Medulla oblongata (tissue), 1 donor: ENCODE measurements around the gene PTCH2.

Source experiments
- DNase-seq: peaks from one replicate; pipeline ENCODE4 v3.0.0-alpha.2; 2015; ENCODE audit errors: extremely low spot score

Gene PTCH2

GRCh38 chr1:44783697-44784093 is 59.4 kb downstream of the PTCH2 start:
- DNase-seq: no peak

GRCh38 chr1:44780583-44781121 is 62.4 kb downstream of the PTCH2 start:
- no peak for DNase-seq

DNA sequence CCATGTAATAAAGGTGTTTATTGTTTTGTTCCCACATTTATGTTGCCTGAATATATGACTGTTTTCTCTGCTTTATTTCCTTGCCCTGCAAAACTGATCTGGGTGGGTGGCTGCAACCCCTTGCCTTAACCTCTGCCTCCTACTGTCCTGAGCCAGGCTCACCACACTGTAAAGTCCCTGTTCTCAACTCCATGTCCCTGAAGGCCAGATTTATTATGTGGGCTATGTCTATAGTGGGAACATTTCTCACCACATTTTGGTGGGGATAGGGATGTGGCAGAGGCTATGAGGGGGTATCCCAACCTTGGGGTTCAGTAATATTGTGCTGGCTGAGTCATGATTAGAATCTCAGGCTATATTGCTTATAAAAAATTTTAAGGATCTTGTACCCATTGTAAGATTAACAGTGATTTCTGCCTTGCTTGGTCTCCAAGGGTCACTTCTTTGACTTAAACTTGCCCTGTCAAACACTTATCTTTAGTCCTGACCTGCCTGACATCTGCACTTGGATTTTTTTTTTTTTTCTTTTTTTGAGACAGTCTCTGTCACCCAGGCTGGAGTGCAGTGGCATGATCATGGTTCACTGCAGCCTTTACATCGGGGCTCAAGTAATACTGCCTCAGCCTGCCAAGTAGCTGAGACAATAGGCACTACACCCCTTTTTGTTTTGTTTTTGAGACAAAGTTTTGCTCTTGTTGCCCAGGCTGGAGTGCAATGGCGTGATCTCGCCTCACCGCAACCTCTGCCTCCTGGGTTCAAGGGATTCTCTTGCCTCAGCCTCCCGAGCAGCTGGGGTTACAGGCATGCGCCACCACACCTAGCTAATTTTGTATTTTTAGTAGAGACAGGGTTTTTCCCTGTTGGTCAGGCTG is 64.1 kb downstream of the PTCH2 start:
- DNase-seq: no peak

DNA sequence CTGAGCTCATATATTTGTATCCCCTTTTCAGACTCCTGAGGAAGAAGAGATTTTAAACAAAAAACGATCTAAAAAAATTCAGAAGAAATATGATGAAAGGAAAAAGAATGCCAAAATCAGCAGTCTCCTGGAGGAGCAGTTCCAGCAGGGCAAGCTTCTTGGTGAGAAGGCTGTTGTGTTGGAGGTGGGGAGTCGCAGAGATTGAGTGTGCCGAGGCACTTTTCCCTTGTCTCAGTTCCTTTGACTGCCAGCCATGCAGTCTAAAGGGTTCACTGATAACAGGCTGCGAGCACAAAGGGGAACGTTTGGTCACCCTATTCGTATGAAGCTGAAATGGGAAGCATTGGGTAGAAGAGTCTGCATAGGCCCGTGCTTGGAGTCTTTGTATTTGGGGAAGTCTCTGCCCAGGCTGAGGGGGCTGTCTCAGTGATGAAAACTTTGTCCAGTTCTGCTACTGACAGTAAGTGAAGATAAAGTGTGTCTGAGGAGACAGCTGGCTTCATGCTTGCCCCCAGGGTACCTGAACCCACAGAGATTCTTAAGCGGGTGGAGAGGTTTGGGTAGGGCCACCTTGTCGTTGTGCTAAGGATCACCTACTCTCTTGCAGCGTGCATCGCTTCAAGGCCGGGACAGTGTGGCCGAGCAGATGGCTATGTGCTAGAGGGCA is 65.0 kb downstream of the PTCH2 start:
- no peak for DNase-seq

DNA sequence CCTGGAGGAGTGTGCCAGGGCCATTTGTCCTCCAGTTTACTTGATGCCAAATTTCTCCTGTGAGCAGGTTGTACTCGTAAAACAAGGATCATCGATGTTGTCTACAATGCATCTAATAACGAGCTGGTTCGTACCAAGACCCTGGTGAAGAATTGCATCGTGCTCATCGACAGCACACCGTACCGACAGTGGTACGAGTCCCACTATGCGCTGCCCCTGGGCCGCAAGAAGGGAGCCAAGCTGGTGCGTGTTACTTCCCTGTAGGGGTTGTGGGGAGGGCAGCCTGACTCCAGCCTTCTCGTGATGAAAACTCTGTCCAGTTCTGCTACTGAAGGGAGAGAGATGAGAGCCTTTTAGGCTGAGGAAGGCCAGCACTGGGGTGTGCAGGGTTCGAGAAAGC is 65.5 kb downstream of the PTCH2 start:
- DNase-seq: no peak

DNA sequence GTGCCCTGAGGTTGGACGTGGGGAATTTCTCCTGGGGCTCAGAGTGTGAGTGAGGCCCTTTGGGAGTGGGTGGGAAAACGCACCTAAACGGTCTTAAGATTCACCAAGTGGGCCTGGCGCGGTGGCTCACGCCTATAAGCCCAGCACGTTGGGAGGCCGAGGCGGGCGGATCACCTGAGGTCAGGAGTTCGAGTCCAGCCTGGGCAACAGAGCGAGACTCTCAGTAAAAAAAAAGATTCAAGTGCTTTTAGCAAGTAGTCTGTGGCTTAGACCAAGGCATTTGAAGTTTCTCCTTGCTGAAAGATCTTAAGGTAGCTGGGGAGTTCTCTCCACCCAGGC is 66.4 kb downstream of the PTCH2 start:
- no peak for DNase-seq

DNA sequence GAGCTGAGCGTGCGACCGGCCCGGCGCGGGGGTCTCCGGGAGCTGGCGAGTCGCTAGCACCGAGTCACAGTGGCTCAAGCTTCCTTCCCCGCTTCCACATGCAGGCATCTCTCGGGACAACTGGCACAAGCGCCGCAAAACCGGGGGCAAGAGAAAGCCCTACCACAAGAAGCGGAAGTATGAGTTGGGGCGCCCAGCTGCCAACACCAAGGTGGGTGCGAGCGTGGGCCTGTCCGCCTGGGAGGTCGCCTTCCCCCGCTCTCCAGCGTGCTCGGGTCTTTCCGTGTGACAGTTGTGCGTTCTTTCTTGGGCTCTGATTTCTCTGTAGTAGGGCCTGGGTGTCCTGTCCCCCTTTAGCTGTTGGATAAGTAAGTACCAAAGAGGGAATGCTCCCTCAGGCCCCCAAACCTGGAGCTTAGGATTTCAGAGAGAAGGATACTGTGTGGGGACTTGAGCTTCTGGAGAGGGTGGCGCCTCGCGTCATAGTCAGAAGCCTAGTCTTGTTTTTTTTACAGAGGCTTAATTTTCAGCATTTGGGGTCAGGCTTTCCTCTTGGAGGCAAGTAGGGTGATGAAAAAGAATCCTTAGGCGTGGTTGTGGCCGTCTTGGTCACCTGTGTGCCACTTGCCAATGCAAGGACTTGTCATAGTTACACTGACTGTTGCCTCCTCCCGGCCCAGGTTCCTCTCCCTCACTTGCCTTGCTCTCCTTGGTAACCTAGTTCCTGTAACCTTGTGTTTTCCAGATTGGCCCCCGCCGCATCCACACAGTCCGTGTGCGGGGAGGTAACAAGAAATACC is 66.9 kb downstream of the PTCH2 start:
- peak; percentile 17 for DNase-seq

- DNase-seq: peak; percentile 96
Measured at GRCh38 chr1:44775078-44775929, 67.7 kb downstream of the PTCH2 start, which contains the start of gene RPS8. RPS8 (plus strand) TSS chr1:44775540; CDS start chr1:44775597, 57 bp downstream.
